HG03108 (cell line): Measurements from ENCODE around the gene GUCY2D.
"Not testable (repeated sequence)": the region's sequence is repeated elsewhere in the genome, so short reads cannot be mapped to it uniquely, and the experiment has no call there.

Source experiments
- ATAC-seq: cut with Tn5 transposase; IDR thresholded peaks from one replicate; pipeline ENCODE4 v1.9.1; 2021; ENCODE audit warnings: moderate library complexity; ENCODE audit not compliant: unreplicated experiment

The GUCY2D gene

DNA sequence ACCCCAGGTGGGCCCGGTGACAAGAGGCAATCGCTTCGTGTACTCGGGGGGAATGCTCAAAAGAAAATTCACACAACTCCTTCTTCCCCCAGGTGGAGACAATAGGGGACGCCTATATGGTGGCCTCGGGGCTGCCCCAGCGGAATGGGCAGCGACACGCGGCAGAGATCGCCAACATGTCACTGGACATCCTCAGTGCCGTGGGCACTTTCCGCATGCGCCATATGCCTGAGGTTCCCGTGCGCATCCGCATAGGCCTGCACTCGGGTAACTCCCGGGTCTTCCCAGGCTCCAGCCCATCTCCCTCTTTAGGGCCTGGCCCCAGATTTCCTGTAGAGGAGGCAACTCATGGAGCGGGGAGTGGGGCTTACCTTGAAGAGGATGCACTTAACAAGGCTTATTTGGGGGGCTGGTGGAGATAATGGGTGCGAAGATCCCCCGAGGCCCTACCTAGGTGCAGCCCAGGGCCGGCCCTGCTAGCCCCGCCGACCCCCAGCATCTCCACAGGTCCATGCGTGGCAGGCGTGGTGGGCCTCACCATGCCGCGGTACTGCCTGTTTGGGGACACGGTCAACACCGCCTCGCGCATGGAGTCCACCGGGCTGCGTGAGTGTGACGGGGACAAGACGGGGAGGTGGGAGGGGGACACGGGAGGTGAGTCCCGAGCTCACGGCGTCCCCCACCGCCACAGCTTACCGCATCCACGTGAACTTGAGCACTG lies 13.0 kb downstream of the GUCY2D start:
- no peak for ATAC-seq

GRCh38 chr17:8015957-8016631 lies 13.7 kb downstream of the GUCY2D start:
- ATAC-seq = no peak

- ATAC-seq = no peak
Observed at GRCh38 chr17:8016632-8017424, 14.4 kb downstream of the GUCY2D start.

GRCh38 chr17:8018436-8018835 lies 16.0 kb downstream of the GUCY2D start:
- no peak for ATAC-seq

- ATAC-seq = no peak
Observed at GRCh38 chr17:8019166-8019565, 16.8 kb downstream of the GUCY2D start.

DNA sequence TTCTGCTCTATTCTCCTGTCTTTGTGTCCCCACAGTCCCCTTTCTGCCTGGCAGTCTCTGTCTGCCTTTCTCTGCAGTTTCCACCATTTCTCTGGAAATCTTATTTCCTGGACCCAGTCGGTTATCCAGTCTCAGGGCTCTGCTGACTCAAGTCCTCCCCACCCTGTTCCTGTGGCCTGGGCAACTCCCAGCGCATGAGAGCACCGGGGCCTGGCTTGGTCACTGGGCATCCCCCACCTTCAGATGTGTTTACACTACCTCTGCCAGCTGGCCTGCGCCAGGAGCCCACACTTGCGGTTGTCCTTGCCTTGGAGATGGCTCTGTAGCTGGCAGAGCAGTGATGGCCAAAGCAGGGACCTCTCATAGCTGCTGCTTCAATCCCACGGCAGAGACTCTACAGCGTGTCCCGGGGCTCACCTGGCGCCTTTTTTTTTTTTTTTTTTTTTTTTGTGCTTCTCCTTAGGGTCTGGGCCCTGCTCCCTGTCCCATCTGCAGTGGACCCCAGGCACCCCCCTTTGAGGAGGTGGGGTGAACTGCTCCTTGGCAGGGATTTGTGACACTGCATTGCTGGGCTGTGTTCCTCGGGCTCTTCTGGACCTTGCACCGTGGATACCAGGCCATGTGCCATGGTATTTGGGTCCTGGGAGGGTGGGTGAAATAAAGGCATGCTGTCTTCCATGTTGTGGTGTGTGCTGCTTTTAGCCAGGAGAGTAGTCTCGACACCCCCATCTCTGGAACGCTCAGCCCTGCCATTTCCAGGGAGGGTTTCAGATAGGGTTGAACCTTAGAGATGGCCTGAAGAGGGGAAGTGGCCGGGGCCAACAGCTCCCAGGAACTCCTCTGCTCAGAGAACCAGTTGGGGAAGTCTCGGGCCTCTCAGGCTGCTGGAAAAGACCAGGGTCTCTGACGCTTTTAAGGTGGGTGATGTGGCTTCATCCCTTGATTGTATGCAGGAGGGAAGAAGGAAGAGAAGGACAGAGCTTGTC lies 17.5 kb downstream of the GUCY2D start:
- ATAC-seq = no peak

- no peak for ATAC-seq
Observed at GRCh38 chr17:8020776-8021564, 18.6 kb downstream of the GUCY2D start.

DNA sequence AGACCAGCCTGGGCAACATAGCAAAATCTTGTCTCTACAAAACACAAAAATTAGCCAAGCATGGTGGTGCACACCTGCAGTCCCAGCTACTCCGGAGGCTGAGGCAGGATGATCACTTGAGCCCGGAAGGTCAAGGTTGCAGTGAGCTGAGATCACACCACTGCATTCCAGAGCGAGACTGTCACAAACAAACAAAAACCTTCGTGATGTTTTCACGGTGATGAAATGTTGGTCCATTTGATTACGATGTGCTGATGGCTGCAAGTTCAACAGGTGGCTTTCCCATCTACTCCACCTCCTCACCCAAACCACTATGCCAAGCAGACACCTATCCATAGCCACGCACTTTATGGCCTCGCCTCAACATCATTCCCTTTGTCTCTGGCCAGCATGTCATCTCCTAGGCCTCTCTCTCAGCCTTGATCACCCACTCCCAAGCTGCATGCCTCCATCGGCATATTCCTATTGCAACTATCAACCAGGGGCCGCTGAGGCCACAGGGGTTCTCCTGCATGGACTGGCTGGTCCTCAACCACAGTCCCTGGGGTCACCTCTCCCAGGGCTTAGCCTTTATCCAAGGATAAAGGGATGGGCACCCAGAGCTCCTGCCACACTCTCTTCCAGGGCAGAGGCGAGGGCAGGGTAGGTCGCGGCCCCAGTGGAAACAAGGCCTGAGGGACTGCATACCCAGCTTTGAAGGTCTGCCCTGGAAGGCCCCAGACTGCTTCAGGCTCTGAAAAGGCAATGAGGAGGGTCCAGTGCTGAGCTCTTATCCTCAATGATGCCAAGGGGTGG lies 19.3 kb downstream of the GUCY2D start:
- no peak for ATAC-seq

- no peak for ATAC-seq
Observed at GRCh38 chr17:8022360-8023003, 20.1 kb downstream of the GUCY2D start.

GRCh38 chr17:8024161-8024560 lies 21.7 kb downstream of the GUCY2D start:
- ATAC-seq = not testable (repeated sequence)

GRCh38 chr17:8025176-8025911 lies 22.9 kb downstream of the GUCY2D start:
- ATAC-seq = no peak

DNA sequence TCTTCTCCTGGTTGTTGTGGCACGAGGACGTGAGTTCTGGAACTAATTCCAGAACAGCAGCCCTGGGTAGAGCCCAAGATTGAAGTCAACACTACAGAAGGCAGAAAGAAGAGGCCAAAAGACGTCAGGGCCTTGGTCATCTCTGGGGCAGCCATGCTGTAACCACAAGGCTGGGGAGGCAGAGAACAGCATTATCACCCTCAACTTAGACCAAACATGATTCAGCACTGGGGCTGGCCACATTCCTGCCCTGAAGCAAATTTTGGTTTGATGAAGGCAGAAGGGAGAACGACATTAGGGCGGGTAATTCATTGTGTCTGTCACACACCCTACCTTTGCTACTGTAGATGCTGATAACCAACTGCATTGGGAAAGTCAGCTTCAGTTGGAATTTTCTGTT lies 26.7 kb downstream of the GUCY2D start:
- ATAC-seq = no peak

GRCh38 chr17:8031261-8031661 lies 28.8 kb downstream of the GUCY2D start:
- no peak for ATAC-seq

GRCh38 chr17:8031950-8032349 lies 29.5 kb downstream of the GUCY2D start:
- no peak for ATAC-seq

GRCh38 chr17:8032442-8032841 lies 30.0 kb downstream of the GUCY2D start:
- no peak for ATAC-seq

- ATAC-seq = no peak
Observed at GRCh38 chr17:8038954-8039610, 36.7 kb downstream of the GUCY2D start, which contains the start of gene ALOX15B. ALOX15B (plus strand) TSS chr17:8039059; CDS start chr17:8039156, 97 bp downstream.

- no peak for ATAC-seq
Observed at GRCh38 chr17:8039611-8040168, 37.3 kb downstream of the GUCY2D start.
